ENCODE results near the gene FBH1.
"Not testable (repeated sequence)": the region's sequence is repeated elsewhere in the genome, so short reads cannot be mapped to it uniquely, and the experiment has no call there.

Gene FBH1

DNA sequence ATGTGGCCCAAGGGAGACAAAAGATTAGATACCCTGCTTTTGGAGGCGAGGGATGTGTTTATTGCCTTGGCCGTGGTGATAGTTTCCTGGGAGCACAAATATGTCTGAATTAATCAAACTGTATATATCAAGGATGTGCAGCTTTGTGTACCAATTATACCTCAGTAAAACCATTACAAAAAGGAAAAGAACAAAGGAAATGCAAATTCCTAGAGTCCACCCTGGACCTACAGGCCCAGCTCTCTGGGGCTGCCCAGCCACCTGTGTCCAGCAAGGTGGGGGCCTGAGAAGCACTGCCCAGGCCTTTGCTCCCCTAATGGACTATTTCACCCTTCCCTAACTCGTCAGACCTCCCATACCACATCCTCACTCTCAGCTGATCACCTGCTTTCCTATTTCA is 20.9 kb upstream of the FBH1 start:
- TF ChIP-seq, protein P1, sequence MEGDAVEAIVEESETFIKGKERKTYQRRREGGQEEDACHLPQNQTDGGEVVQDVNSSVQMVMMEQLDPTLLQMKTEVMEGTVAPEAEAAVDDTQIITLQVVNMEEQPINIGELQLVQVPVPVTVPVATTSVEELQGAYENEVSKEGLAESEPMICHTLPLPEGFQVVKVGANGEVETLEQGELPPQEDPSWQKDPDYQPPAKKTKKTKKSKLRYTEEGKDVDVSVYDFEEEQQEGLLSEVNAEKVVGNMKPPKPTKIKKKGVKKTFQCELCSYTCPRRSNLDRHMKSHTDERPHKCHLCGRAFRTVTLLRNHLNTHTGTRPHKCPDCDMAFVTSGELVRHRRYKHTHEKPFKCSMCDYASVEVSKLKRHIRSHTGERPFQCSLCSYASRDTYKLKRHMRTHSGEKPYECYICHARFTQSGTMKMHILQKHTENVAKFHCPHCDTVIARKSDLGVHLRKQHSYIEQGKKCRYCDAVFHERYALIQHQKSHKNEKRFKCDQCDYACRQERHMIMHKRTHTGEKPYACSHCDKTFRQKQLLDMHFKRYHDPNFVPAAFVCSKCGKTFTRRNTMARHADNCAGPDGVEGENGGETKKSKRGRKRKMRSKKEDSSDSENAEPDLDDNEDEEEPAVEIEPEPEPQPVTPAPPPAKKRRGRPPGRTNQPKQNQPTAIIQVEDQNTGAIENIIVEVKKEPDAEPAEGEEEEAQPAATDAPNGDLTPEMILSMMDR (IDR thresholded peaks at IDR 0.05; ENCODE audit: low read depth, low read length), result no peak
- no peak overlapping the region for H3K4me3 ChIP-seq (ENCODE audit: low read depth, low read length)

DNA sequence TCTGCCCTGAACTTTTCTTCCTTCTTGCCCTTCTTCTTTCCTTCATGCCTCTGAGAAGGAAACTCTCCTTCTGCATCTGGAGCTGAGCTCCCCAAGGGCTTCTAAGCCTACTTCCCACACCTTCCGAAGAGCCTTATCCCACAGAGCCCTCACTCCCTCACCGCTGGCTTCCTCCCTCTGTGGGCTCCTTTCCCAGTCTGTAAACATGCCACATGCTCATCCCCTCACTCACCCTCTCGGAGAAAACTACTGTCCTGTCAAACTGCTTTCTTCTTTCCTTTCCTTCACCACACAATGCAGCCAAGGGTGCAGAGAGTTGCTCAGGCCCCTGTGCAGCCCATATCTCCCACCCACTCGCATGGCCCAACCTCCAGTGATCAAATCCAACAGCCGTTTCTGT is 18.4 kb upstream of the FBH1 start:
- no peak overlapping the region for H3K4me3 ChIP-seq (ENCODE audit: low read depth, low read length)
- TF ChIP-seq, protein P1 (IDR thresholded peaks at IDR 0.05; ENCODE audit: low read depth, low read length), result no peak

DNA sequence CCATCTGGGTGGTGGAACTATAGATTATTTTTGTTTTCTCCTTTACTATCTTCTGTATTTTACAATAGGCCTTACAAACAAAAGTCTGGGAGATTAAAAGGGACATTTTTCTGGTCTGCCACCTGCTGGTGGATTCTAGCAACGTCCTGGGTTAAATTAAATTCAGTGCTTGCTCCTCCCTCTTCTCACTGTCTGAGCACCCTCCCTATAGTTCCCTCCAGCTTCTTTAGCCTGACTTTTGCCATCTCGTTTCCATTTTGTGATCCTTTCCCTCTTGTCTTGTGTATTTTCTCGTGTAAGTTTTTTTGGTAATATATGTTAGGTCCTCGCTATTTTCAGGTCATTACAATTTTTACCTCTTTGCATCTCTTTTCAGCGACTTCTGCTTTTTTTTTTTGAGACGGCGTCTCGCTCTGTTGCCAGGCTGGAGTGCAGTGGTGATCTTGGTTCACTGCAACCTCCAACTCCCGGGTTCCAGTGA is 16.5 kb upstream of the FBH1 start:
- H3K4me3 ChIP-seq (ENCODE audit: low read depth, low read length), result no peak overlapping the region
- TF ChIP-seq, protein P1 (IDR thresholded peaks at IDR 0.05; ENCODE audit: low read depth, low read length), result peak; percentile 47

DNA sequence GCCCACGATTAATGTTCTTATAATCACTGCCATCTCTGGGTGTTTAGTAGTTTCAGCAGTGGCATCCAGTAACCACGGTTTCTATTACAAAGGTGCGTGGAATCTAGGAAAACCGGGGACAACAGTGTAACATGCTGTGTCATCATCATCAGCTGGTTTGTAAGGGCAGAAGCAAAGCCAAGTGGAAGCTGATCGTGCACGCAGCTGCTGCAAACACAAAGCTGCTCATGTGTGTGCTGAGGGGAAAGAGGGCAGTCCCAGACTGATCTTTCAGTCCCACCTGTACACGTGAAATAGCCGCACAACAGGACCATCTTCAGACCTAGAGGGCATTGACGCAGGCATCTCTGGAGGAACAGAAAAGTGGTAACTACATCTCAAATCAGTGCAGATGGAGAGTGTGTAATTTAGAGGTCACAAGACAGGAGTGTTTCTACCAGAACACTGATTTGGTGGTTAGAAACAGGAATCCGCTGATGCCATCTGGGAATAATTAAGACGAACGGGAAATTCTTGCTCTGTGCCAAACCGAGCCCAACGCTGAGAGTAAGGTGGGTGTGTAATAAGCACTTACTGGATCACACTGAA is 13.8 kb upstream of the FBH1 start:
- TF ChIP-seq, protein P1 (IDR thresholded peaks at IDR 0.05; ENCODE audit: low read depth, low read length), result no peak
- H3K4me3 ChIP-seq (ENCODE audit: low read depth, low read length), result no peak overlapping the region

DNA sequence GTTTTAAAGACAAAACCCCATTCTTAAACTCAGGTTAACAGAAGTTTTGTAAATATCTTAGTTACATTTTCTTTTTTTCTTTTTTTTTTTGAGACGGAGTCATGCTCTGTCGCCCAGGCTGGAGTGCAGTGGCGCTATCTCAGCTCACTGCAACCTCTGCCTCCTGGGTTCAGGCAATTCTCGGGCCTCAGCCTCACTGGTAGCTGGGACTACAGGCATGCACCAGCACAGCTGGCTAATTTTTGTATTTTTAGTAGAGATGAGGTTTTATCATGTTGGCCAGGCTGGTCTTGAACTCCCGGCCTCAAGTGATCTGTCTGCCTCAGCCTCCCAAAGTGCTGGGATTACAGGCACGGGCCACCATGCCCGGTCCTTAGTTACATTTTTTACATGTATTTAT is 13.0 kb upstream of the FBH1 start:
- H3K4me3 ChIP-seq (ENCODE audit: low read depth, low read length), result not testable (repeated sequence)

DNA sequence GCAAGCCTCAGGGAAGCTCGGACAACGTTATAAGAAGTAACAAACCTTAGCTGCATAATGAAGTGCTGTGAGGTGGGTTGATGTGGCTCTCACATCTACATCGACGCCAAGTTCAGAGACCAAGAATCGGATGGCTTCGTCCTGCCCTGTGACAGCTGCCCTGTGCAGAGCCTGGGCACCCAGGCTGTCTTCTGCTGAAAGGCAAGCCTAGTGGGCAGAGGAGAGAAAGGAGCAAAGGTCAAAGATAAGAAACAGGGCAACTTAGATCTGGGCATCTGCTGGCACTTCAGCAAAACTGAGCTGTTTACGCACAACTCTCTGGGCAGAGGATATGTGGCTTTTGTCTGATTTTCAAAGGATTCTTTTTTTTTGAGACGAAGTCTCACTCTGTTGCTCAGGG is 7.1 kb upstream of the FBH1 start:
- TF ChIP-seq, protein P1 (IDR thresholded peaks at IDR 0.05; ENCODE audit: low read depth, low read length), result no peak
- H3K4me3 ChIP-seq (ENCODE audit: low read depth, low read length), result no peak overlapping the region

DNA sequence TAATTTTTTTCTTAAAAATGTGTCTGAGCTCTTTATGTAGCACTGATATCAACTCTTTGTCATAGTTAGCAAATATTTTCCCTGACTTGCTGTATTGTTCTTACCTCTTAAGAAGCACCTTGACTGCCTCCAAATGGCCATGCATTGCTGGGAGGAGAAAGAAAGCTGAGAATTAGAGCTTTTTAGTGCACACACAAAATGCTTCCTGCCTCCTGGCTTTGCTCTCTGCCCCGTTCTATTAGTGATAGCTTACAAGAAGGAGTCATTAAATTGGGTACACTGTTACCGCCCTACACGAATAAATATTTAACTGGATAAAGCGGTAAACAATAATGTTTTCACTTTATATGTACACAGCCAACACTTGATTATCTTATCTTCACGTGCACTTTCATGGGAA is 4.4 kb upstream of the FBH1 start:
- H3K4me3 ChIP-seq (ENCODE audit: low read depth, low read length), result no peak overlapping the region
- TF ChIP-seq, protein P1 (IDR thresholded peaks at IDR 0.05; ENCODE audit: low read depth, low read length), result no peak

DNA sequence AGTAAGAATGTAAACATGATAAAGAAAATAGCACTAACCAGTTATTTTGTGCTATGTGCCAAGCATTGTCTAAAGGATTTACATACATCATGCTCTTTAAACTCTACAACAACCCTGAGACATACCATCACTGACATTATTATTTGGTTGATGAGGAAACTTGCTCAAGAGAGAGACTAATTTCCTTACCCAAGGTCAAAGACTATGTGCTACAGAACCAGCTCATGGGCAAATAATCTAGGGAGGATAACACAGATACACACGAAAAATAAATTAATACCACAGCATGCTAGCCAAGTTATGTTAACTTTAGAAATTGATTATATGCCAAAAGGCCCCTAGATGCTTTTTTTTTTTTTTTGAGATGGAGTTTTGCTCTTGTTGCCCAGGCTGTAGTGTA is 3.0 kb upstream of the FBH1 start:
- TF ChIP-seq, protein P1 (IDR thresholded peaks at IDR 0.05; ENCODE audit: low read depth, low read length), result no peak
- H3K4me3 ChIP-seq (ENCODE audit: low read depth, low read length), result no peak overlapping the region
